Activated CD8-positive, alpha-beta memory T cell treated with anti-CD3 and anti-CD28 coated beads, Interleukin-2, amount 50 U/mL, for 24 hours (primary cell): Measurements from ENCODE around the gene CCDC88C.

ENCODE experiments used
- DNase-seq: peaks from one replicate; pipeline ENCODE4 v3.0.0-alpha.2; 2020; ENCODE audit errors: extremely low read depth

CCDC88C gene

GRCh38 chr14:91223028-91223783 is 194.4 kb downstream of the CCDC88C start:
- DNase-seq = no peak
